GM12878 (cell line): Measurements from ENCODE around the gene RGS14. TPM values are rescaled to one million over a fixed set of nuclear protein-coding genes. Genes with fewer than 3 reads are reported as not detected.
A peak's percentile ranks its signal among the peaks of the same experiment; 100 is the strongest.

Experiments
- BACH1 ChIP-seq: fragments of 450-650 bp; IDR thresholded peaks from 2 replicates; pipeline ENCODE4 v1.6.1; 2017; ENCODE audit warnings: mild to moderate bottlenecking, borderline replicate concordance
- CBFB ChIP-seq: IDR thresholded peaks from 2 replicates; pipeline ENCODE4 v1.6.1; 2016; ENCODE audit warnings: antibody characterized with exemption, low read depth
- CREB1 ChIP-seq: IDR thresholded peaks from 2 replicates; pipeline ENCODE4 v1.6.1; 2012; ENCODE audit warnings: low read depth, mild to moderate bottlenecking, inconsistent platforms
- DPF2 ChIP-seq: fragments of 450-650 bp; IDR thresholded peaks from 2 replicates; pipeline ENCODE4 v1.6.1; 2017; ENCODE audit warnings: mild to moderate bottlenecking
- EP300 ChIP-seq, 2 experiments: fragments of 150-350 bp in 1 of 2; IDR thresholded peaks; 2 replicates each; pipeline ENCODE4 v1.6.1; 2011 to 2012; ENCODE audit warnings: low read depth in 2 of 2, low read length in 2 of 2, borderline replicate concordance in 1 of 2, improper control_type of control experiment in 1 of 2, inconsistent platforms in 1 of 2; ENCODE audit not compliant: control insufficient read depth in 1 of 2
- FOXM1 ChIP-seq: IDR thresholded peaks from 2 replicates; pipeline ENCODE4 v1.6.1; 2012; ENCODE audit warnings: low read depth, mild to moderate bottlenecking, inconsistent platforms, low read length, moderate library complexity
- GABPA ChIP-seq: IDR thresholded peaks from 2 replicates; pipeline ENCODE4 v1.6.1; 2014; ENCODE audit warnings: antibody characterized with exemption, low read depth, mild to moderate bottlenecking, inconsistent platforms
- IKZF1 ChIP-seq: fragments of 450-650 bp; conservative IDR thresholded peaks from 2 replicates; pipeline ENCODE4 v1.6.1; 2017; ENCODE audit warnings: antibody characterized with exemption, mild to moderate bottlenecking
- IKZF2 ChIP-seq, 2 experiments: fragments of 450-650 bp; IDR thresholded peaks; 2 replicates each; pipeline ENCODE4 v1.6.1; 2017; ENCODE audit warnings: mild to moderate bottlenecking in 2 of 2, moderate library complexity in 2 of 2
- MYC ChIP-seq: IDR thresholded peaks from 2 replicates; pipeline ENCODE4 v1.6.1; 2011; ENCODE audit warnings: mild to moderate bottlenecking, low read length, moderate library complexity, inconsistent platforms; ENCODE audit not compliant: insufficient read depth, insufficient replicate concordance, insufficient read length, severe bottlenecking
- PAX5 ChIP-seq: IDR thresholded peaks from 2 replicates; pipeline ENCODE4 v1.6.1; 2011; ENCODE audit warnings: low read depth, low read length, borderline replicate concordance
- RAD21 ChIP-seq: IDR thresholded peaks from 2 replicates; pipeline ENCODE4 v1.6.1; 2011; ENCODE audit warnings: mild to moderate bottlenecking, low read depth, low read length, moderate library complexity; ENCODE audit not compliant: insufficient read depth
- RCOR1 ChIP-seq: conservative IDR thresholded peaks from 2 replicates; pipeline ENCODE4 v1.6.1; 2012; ENCODE audit warnings: low read depth, low read length, improper control_type of control experiment
- SIN3A ChIP-seq: IDR thresholded peaks from 2 replicates; pipeline ENCODE4 v1.6.1; 2012; ENCODE audit warnings: low read depth, low read length, improper control_type of control experiment
- polyA plus RNA-seq, 11 experiments: library from polyadenylated mRNA; depleted of rRNA in 4 of 11; unstranded in 6 of 11; stranded (reverse) in 5 of 11; fragments of >200 nt; fragmentation: Nextera tagmentation in 4 of 11; fragmentation: Illumina TruSeq in 1 of 11; extraction: Ambion mirVana in 4 of 11; extraction: Trizol in 1 of 11; gene quantifications; 1 replicate in 1 of 11; 2 replicates in 10 of 11; pipeline versions ENCODE4 v1.2.1 to v1.2.3, GENCODE V29; 2011 to 2016; ENCODE audit warnings: inconsistent platforms in 2 of 11, missing spikeins in 2 of 11, low read depth in 1 of 11
- total RNA-seq, 4 experiments: library from RNA; depleted of rRNA in 3 of 4; stranded (reverse); fragments of >200 nt in 3 of 4; fragmentation: Illumina TruSeq in 1 of 4; extraction: Trizol in 1 of 4; gene quantifications; 2 replicates each; pipeline versions ENCODE4 v1.2.1 to v1.2.3, GENCODE V29; 2013 to 2021
- TF ChIP-seq, protein P1 (sequence below), 3 experiments: IDR thresholded peaks in 2 of 3; conservative IDR thresholded peaks in 1 of 3; 2 replicates each; pipeline ENCODE4 v1.5.1; 2011; ENCODE audit warnings: low read depth in 3 of 3, low read length in 3 of 3, mild to moderate bottlenecking in 3 of 3, control low read depth in 2 of 3, moderate library complexity in 2 of 3, inconsistent platforms in 1 of 3, mixed read lengths in 1 of 3; ENCODE audit not compliant: control insufficient read depth in 2 of 3, insufficient read depth in 1 of 3; ENCODE audit errors: extremely low read depth in 1 of 3
- TF ChIP-seq, protein P2 (sequence below): IDR thresholded peaks from 2 replicates; pipeline ENCODE4 v1.6.1; 2011; ENCODE audit warnings: low read depth, low read length, improper control_type of control experiment, borderline replicate concordance
- TF ChIP-seq, protein P3 (sequence below): fragments of 450-650 bp; IDR thresholded peaks from 2 replicates; pipeline ENCODE4 v1.6.1; 2018; ENCODE audit warnings: mild to moderate bottlenecking, low read depth, moderate library complexity; ENCODE audit not compliant: partially characterized antibody
- TF ChIP-seq, protein P4 (sequence below): fragments of 450-650 bp; conservative IDR thresholded peaks from 2 replicates; pipeline ENCODE4 v1.6.1; 2017; ENCODE audit warnings: mild to moderate bottlenecking, moderate library complexity
- TF ChIP-seq, protein P5 (sequence below): fragments of 450-650 bp; IDR thresholded peaks from 2 replicates; pipeline ENCODE4 v1.6.1; 2017; ENCODE audit warnings: mild to moderate bottlenecking

RGS14 gene
- total and polyA plus RNA-seq, 10 of the 15 experiments (the other 5 are each of a cell fraction or from before 2014, with no cell fraction given): 0.19 to 88.7 (median 54.8) TPM

DNA sequence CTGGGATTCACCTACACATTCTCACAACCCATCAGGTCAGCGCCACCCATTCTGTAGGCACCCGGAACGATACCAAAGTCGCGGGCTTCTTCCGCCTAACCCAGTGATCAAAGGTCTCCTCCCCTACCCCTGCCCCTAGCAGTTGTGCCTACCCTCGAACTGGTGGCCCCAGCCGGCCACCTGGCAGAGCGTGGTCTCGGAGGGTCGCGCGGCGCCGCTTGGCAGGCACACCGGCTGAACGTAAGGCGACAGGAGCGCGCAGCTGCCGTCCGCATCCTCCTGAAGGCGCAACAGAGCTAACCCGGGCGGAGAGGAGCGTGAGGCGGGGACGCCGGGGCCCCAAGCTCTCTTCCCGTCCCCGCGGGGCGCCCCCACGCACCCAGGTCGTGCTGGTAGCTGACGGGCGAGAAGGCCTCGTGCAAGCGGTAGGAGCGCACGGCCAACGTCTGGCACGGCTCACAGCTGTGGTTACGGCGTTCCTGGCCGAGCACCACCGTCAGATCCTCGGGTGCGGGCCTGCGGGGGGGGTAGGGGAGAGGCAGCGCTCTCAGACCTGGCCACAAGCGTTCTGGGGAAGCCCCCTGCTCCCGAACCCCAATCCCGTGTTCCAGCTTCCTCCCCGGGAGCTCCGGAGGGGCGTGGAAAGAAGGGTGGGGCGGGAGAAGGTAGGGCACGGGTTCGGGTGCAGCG, 45.5 kb downstream of the RGS14 start (continued):
- 0 out of 2 replicates have a peak, but pooled peaks have one; percentile 5 for TF ChIP-seq BACH1
- TF ChIP-seq, protein P1, sequence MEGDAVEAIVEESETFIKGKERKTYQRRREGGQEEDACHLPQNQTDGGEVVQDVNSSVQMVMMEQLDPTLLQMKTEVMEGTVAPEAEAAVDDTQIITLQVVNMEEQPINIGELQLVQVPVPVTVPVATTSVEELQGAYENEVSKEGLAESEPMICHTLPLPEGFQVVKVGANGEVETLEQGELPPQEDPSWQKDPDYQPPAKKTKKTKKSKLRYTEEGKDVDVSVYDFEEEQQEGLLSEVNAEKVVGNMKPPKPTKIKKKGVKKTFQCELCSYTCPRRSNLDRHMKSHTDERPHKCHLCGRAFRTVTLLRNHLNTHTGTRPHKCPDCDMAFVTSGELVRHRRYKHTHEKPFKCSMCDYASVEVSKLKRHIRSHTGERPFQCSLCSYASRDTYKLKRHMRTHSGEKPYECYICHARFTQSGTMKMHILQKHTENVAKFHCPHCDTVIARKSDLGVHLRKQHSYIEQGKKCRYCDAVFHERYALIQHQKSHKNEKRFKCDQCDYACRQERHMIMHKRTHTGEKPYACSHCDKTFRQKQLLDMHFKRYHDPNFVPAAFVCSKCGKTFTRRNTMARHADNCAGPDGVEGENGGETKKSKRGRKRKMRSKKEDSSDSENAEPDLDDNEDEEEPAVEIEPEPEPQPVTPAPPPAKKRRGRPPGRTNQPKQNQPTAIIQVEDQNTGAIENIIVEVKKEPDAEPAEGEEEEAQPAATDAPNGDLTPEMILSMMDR (IDR thresholded peaks at IDR 0.05 in 2 of 3, conservative IDR thresholded peaks at IDR 0.05 in 1 of 3; ENCODE audit: control insufficient read depth in 2 of 3, extremely low read depth in 1 of 3, insufficient read depth in 1 of 3, low read depth in 3 of 3, low read length in 3 of 3): 0 out of 6 replicates have a peak, but pooled peaks of 1 of the 3 experiments have one; percentile 5
- TF ChIP-seq SIN3A: 0 out of 2 replicates have a peak, but pooled peaks have one; percentile 13
- no peak for TF ChIP-seq EP300 (IDR thresholded peaks at IDR 0.05; ENCODE audit: borderline replicate concordance in 1 of 2, control insufficient read depth in 1 of 2, low read depth in 2 of 2, low read length in 2 of 2)
- TF ChIP-seq CREB1: no peak
- TF ChIP-seq, protein P2, sequence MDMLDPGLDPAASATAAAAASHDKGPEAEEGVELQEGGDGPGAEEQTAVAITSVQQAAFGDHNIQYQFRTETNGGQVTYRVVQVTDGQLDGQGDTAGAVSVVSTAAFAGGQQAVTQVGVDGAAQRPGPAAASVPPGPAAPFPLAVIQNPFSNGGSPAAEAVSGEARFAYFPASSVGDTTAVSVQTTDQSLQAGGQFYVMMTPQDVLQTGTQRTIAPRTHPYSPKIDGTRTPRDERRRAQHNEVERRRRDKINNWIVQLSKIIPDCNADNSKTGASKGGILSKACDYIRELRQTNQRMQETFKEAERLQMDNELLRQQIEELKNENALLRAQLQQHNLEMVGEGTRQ: no peak
- TF ChIP-seq MYC: peak; percentile 17
- no peak for TF ChIP-seq GABPA
- TF ChIP-seq, protein P3, sequence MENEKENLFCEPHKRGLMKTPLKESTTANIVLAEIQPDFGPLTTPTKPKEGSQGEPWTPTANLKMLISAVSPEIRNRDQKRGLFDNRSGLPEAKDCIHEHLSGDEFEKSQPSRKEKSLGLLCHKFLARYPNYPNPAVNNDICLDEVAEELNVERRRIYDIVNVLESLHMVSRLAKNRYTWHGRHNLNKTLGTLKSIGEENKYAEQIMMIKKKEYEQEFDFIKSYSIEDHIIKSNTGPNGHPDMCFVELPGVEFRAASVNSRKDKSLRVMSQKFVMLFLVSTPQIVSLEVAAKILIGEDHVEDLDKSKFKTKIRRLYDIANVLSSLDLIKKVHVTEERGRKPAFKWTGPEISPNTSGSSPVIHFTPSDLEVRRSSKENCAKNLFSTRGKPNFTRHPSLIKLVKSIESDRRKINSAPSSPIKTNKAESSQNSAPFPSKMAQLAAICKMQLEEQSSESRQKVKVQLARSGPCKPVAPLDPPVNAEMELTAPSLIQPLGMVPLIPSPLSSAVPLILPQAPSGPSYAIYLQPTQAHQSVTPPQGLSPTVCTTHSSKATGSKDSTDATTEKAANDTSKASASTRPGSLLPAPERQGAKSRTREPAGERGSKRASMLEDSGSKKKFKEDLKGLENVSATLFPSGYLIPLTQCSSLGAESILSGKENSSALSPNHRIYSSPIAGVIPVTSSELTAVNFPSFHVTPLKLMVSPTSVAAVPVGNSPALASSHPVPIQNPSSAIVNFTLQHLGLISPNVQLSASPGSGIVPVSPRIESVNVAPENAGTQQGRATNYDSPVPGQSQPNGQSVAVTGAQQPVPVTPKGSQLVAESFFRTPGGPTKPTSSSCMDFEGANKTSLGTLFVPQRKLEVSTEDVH: no peak
- TF ChIP-seq IKZF2 (IDR thresholded peaks at IDR 0.05): peak; percentile 7 to 48; a peak in 3 of 4 replicates
- TF ChIP-seq, protein P4, sequence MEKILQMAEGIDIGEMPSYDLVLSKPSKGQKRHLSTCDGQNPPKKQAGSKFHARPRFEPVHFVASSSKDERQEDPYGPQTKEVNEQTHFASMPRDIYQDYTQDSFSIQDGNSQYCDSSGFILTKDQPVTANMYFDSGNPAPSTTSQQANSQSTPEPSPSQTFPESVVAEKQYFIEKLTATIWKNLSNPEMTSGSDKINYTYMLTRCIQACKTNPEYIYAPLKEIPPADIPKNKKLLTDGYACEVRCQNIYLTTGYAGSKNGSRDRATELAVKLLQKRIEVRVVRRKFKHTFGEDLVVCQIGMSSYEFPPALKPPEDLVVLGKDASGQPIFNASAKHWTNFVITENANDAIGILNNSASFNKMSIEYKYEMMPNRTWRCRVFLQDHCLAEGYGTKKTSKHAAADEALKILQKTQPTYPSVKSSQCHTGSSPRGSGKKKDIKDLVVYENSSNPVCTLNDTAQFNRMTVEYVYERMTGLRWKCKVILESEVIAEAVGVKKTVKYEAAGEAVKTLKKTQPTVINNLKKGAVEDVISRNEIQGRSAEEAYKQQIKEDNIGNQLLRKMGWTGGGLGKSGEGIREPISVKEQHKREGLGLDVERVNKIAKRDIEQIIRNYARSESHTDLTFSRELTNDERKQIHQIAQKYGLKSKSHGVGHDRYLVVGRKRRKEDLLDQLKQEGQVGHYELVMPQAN: no peak
- no peak for TF ChIP-seq PAX5
- 0 out of 2 replicates have a peak, but pooled peaks have one; percentile 7 for TF ChIP-seq RAD21
- no peak for TF ChIP-seq FOXM1
- TF ChIP-seq IKZF1: peak; percentile 57
- TF ChIP-seq RCOR1: no peak
- no peak for TF ChIP-seq CBFB
- no peak for TF ChIP-seq DPF2
- TF ChIP-seq, protein P5, sequence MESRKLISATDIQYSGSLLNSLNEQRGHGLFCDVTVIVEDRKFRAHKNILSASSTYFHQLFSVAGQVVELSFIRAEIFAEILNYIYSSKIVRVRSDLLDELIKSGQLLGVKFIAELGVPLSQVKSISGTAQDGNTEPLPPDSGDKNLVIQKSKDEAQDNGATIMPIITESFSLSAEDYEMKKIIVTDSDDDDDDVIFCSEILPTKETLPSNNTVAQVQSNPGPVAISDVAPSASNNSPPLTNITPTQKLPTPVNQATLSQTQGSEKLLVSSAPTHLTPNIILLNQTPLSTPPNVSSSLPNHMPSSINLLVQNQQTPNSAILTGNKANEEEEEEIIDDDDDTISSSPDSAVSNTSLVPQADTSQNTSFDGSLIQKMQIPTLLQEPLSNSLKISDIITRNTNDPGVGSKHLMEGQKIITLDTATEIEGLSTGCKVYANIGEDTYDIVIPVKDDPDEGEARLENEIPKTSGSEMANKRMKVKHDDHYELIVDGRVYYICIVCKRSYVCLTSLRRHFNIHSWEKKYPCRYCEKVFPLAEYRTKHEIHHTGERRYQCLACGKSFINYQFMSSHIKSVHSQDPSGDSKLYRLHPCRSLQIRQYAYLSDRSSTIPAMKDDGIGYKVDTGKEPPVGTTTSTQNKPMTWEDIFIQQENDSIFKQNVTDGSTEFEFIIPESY: no peak
